HG03442 (cell line): ENCODE results near the gene ZNF41.
"Not testable (repeated sequence)": the region's sequence is repeated elsewhere in the genome, so short reads cannot be mapped to it uniquely, and the experiment has no call there.

Experiments
- ATAC-seq: cut with Tn5 transposase; IDR thresholded peaks from one replicate; pipeline ENCODE4 v1.9.1; 2021; ENCODE audit warnings: mild to moderate bottlenecking, moderate library complexity; ENCODE audit not compliant: unreplicated experiment

Gene ZNF41

GRCh38 chrX:47492133-47492532, 9.1 kb upstream of the ZNF41 start:
- not testable (repeated sequence) for ATAC-seq

DNA sequence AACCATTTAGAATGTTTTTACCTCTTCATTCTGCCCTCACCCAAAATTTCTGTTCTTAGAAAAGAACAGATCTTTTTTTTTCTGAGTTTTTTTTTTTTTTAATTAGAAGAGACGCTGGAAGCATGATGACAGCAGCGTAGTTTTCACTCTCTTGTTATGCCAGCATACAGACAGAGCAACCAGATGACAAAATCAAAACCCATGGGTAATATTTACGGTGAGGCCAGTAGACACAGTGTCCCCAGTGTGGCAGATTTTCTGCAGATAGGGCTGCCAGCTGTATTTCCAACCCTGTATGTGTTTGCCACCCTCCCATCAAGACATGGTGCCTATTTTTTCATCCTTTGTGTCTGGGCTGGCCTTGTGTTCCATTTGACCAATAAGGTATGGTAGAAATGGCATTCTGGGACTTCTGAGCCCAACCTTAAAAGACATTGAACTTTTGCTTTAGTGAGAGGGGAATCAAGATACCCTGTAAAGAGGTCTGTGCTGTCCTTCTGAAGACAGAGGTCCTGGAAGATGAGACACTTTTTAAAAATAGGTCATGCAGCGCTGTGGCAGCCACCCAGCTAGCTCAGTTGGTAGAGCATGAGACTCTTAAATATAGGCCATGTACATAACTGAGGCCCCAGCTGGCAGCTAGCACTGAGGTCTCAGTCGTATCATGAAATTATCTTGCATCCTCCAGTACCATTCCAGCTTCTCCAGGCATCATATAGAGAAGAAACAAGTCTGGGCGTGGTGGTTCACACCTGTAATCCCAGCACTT, 6.7 kb upstream of the ZNF41 start:
- no peak for ATAC-seq

GRCh38 chrX:47484885-47485284, 1.9 kb upstream of the ZNF41 start:
- no peak for ATAC-seq

- no peak for ATAC-seq
These were observed 565 bp upstream of the ZNF41 start for GRCh38 chrX:47483306-47484268.

- peak; percentile 9 for ATAC-seq
These were observed 934 bp downstream of the ZNF41 start for GRCh38 chrX:47482065-47482511.

DNA sequence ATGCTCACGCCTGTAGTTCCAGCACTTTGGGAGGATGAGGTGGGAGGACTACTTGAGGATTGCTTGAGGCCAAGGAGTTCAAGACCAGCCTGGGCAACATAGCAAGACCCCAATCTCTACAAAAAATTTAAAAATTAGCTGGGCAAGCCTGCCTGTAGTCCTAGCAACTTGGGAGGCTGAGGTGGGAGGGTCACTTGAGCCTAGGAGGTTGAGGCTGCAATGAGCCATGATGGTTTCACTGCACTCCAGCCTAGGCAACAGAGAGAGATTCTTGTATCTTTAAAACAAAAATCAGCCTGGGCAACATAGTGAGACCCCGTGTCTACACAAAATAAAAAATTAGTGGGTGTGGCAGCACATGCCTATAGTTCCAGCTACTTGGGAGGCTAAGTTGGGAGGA, 1.9 kb downstream of the ZNF41 start:
- no peak for ATAC-seq

GRCh38 chrX:47480576-47480975, 2.4 kb downstream of the ZNF41 start:
- ATAC-seq: no peak

- no peak for ATAC-seq
These were observed 7.5 kb downstream of the ZNF41 start for GRCh38 chrX:47475476-47475875.

- no peak for ATAC-seq
These were observed 15.9 kb downstream of the ZNF41 start for GRCh38 chrX:47467106-47467505.

- no peak for ATAC-seq
These were observed 22.5 kb downstream of the ZNF41 start for GRCh38 chrX:47460561-47460960.

DNA sequence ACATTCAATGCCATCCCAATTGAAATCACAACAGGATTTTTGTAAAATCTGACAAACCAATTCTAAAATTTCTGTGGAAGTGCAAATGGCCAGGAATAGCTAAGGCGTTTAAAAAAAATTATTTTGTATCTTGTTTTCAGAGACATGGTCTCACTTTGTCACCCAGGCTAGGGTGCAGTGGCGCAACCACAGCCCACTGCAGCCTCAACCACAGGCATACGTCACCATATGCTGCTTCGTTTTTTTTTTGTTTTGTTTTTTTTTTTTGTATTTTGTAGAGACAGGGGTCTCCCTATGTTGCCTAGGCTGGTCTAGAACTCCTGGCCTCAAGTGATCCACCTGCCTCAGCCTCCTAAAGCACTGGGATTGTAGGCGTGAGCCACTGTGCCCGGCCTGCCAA, 24.5 kb downstream of the ZNF41 start:
- ATAC-seq: no peak

DNA sequence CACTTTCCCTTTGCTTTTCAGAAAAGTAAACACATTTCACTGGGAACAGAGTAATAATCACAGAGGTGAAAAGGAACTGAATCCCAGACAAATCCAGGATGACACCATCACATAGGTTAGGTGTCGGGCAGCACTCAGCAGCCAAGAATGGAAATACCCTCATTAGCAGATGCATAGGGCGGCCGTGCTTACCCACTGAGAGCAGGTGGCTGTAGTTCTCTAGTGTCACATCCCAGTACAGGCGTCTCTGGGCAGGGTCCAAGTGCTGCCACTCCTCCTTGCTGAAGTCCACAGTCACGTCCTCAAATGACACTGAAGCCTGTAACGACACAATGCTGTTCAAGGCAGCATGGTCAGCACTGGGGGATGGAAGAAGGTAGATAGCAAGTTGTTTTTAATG, 26.9 kb downstream of the ZNF41 start:
- ATAC-seq: no peak

GRCh38 chrX:47452112-47452511, 30.9 kb downstream of the ZNF41 start:
- no peak for ATAC-seq

- ATAC-seq: no peak
These were observed 34.7 kb downstream of the ZNF41 start for GRCh38 chrX:47448165-47448806.

DNA sequence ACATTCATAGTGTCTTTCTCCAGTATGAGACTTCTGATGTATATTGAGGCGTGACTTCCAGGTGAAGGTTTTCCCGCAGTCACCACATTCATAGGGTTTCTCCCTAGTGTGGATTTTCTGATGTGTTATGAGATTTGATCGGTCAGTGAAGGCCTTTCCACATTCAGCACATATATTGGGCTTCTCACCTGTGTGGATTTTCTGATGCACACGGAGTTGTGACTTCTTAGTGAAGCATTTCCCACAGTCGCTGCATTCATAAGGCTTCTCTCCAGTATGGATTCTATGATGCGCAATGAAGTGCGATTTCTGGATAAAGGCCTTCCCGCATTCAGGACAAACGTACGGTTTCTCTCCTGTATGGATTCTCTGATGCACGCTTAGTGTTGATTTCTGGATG, 35.4 kb downstream of the ZNF41 start:
- ATAC-seq: no peak

DNA sequence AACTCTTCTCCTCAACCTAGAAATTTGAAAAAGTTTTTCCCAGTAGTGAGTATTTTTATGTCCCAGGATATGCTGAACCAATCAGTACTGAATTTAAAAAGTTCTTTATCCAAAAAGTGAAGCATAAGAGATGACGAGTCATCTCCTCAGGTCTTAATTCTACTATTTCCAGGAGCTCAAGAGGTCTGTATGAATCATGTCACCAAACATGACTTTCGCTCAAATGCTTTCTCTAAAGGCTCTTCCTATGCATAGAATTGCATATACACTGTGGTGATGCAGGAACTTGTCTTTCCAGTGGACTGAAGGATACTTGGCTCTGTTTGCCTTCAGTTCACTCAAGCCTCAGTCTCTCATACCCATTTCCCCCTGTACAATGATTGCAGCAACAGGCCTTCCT, 36.1 kb downstream of the ZNF41 start:
- no peak for ATAC-seq

DNA sequence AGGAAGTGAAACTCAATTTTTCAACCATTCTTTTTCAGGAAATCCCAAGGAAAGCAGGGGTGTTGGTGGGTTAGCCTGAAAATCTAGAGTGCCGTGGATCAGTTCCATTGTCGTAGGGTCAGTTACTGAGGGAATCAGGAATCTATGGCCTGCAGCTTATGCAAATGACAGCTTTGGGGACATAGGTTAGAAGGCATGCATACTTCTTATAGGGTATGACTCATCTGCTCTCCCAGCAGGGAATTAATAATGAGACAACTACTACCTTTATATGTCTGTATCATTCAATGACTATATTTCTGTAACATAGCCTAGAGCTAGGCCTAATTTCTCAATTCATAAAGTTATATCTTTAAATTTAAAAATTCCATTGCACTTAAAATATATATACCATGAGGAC, 36.6 kb downstream of the ZNF41 start:
- no peak for ATAC-seq

DNA sequence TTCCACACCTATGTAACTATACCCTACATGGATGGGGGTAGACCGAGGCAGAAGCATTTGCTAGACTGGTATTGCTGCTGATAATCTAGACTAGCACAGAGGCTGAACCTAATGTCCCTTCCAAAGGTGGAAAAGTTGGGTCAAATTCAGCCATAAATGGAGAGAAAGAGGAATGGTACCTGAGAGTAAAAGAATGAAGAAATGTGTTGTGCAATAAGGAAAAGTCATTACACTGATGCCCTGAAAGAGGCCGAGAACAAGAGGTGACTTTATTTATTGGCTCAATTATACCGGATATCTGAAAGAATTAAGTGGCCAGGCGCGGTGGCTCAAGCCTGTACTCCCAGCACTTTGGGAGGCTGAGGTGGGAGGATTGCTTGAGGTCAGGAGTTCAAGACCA, 52.1 kb downstream of the ZNF41 start:
- ATAC-seq: no peak

DNA sequence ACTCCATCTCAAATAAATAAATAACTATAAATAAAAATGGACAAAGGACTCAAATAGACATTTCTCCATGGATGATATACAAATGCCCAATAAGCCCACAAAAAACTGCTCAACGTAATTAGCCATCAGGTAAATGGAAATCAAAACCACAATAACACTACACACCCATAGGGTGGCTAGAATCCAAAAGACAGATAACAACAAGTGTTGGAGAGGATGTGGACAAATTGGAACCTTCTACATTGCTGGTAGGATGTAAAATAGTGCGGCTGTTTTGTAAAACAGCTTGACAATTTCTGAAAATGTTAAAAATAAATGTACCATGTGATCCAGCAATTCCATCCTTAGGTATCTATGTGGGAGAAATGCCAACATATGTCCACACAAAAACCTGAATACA, 60.6 kb downstream of the ZNF41 start:
- no peak for ATAC-seq

GRCh38 chrX:47420962-47421361, 62.1 kb downstream of the ZNF41 start:
- ATAC-seq: no peak

- ATAC-seq: no peak
These were observed 62.8 kb downstream of the ZNF41 start for GRCh38 chrX:47420265-47420664.
